ENCODE measurements around the gene H3-3A. TPM values are rescaled to one million over a fixed set of nuclear protein-coding genes. Genes with fewer than 3 reads are reported as not detected.

Gene H3-3A
- total RNA-seq, 2 donors from 2014 or later: 400 to 481 TPM

DNA sequence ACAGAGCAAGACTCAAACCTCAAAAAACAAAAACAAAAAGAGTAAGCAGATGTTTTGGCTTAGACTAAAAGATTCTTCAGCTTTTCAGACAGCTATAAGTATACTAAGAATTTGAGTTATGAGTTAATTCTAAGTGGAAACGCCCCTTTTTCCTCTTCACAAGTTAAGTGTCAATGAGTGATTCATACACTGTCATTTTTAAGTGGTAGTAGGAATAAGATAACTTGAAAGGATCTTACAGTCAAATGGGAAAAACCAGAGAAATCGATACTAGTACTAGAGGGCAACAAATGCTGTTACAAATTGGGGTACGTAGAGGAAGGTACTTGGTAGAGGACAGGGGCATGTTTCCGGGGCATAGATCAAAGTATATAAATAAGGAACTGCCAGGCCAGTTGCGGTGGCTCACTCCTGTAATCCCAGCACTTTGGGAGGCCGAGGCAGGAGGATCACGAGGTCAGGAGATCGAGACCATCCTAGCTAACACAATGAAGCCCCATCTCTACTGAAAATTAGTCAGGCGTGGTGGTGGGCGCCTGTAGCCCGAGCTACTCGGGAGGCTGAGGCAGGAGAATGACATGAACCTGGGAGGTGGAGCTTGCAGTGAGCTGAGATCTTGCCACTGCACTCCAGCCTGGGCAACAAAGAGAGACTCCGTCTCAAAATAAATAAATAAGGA lies 7.4 kb downstream of the H3-3A start:
- TF ChIP-seq, protein P1, sequence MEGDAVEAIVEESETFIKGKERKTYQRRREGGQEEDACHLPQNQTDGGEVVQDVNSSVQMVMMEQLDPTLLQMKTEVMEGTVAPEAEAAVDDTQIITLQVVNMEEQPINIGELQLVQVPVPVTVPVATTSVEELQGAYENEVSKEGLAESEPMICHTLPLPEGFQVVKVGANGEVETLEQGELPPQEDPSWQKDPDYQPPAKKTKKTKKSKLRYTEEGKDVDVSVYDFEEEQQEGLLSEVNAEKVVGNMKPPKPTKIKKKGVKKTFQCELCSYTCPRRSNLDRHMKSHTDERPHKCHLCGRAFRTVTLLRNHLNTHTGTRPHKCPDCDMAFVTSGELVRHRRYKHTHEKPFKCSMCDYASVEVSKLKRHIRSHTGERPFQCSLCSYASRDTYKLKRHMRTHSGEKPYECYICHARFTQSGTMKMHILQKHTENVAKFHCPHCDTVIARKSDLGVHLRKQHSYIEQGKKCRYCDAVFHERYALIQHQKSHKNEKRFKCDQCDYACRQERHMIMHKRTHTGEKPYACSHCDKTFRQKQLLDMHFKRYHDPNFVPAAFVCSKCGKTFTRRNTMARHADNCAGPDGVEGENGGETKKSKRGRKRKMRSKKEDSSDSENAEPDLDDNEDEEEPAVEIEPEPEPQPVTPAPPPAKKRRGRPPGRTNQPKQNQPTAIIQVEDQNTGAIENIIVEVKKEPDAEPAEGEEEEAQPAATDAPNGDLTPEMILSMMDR (IDR thresholded peaks at IDR 0.05): no peak
- TF ChIP-seq POLR2A (IDR thresholded peaks at IDR 0.05) (no peak), POLR2AphosphoS5 (IDR thresholded peaks at IDR 0.05) (no peak)
- peaks cover 0 to 9% of the 10 kb centered on the region in 2 donors for H3K36me3 ChIP-seq
- no peak overlapping the region for H3K27ac ChIP-seq
- peaks cover 4% of the 10 kb centered on the region for H3K4me1 ChIP-seq (replicated peaks)
- intact Hi-C loops (cut with DNase I): loop anchor here (10.0 kb wide), 1 partner anchor 645 kb away; the partner anchor contains the start of gene LBR
- WGBS: 94% methylated on average over 13 of the region's 13 CpGs
- H3K4me3 ChIP-seq: no peak overlapping the region
- no peaks in the 10 kb centered on the region for H3K9me3 ChIP-seq
- DNase-seq (ENCODE audit: low spot score): no peak
- H3K27me3 ChIP-seq (replicated peaks; ENCODE audit: insufficient read depth): no peaks in the 10 kb centered on the region

DNA sequence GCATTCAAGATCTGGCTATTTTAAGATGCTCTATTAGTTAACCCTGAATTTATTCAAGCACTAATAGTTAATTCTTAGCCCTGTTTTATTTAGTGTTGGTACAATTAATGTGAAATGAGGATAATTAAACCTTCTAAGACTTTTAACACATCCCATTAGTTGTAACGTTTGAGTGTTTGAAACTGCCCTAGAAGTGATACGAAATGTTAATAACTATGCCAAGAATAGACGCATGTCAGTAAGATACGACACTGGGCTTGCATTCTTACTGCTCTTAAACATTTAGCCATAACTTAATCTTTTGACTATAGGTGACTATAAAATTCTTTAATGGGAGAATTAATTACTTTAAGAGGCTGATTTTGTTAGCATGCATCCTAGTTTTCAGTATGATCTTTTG lies 9.8 kb downstream of the H3-3A start:
- intact Hi-C loops (cut with DNase I): no loop called here

DNA sequence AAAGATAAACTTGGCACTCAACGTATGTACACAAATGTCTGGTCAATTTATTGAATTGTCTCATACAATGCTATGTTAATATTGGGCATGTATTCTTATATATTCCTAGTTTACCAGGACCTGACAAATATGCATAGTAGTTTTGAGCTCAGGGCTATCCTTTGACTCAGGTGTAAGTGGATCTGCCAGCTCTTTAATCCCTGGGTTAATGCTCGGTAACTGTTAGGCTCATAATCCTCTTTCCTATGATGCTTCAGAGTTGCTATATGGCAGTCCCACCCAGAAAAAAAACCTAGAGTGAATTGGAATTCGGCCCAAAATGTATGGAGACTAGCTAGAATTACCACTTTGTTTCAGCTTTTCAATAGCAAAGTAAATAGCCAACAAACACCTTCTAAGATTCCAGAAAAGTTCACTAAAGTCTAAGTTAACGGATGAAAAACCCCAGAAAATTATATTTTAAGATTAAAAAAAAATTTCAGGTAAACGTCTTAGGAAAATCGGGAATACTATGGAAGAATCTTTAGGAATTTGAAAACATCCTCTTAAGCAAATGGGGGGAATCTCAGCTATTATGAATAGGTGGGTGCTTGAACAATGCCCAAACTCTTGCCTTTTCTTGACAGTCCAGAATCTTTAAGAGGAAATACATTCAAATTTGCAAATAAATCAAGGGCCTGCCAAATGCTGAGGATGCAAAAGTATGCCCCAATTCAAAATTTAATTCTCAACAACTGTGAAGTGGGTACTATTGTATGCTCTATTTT lies 10.9 kb downstream of the H3-3A start:
- Histone ChIP-seq H3K4me3 (no peak overlapping the region), H3K27ac (no peak overlapping the region), H3K4me1 (replicated peaks) (no peaks in the 10 kb centered on the region), H3K27me3 (replicated peaks; ENCODE audit: insufficient read depth) (no peaks in the 10 kb centered on the region), H3K36me3 (peaks cover 0 to 9% of the 10 kb centered on the region in 2 donors), H3K9me3 (no peaks in the 10 kb centered on the region)
- 37% methylated on average over 6 of the region's 6 CpGs for WGBS
- TF ChIP-seq, protein P1 (IDR thresholded peaks at IDR 0.05): no peak
- intact Hi-C loops (cut with DNase I): no loop called here
- no peak for DNase-seq (ENCODE audit: low spot score)

More for the DNA sequence above, 9.8 kb downstream of the H3-3A start:
- DNase-seq (ENCODE audit: low spot score): no peak
- H3K4me3 ChIP-seq: no peak overlapping the region
- no peaks in the 10 kb centered on the region for H3K27me3 ChIP-seq (replicated peaks; ENCODE audit: insufficient read depth)
- 39% methylated on average over 4 of the region's 4 CpGs for WGBS
- no peak overlapping the region for H3K27ac ChIP-seq
- peaks cover 0 to 9% of the 10 kb centered on the region in 2 donors for H3K36me3 ChIP-seq
- no peak for TF ChIP-seq POLR2AphosphoS5 (IDR thresholded peaks at IDR 0.05)
- H3K9me3 ChIP-seq: no peaks in the 10 kb centered on the region
- no peaks in the 10 kb centered on the region for H3K4me1 ChIP-seq (replicated peaks)

DNA sequence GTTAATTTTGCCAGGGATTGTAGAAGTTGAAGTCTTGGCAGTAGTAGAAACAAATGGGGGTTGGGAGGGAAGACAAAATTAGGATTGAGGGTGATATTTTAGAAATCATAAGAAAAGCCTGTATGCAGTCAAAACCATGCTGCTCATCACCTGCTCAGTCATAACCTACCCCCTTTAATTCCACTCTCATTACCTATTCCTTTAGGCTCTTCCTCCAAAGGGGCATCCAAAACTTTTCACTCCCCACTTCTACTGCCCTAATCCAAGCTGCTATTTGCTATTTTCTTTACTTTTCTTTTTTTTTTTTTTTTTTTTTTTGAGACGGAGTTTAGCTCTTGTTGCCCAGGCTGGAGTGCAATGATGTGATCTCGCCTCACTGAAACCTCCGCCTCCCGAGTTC lies 11.5 kb downstream of the H3-3A start:
- intact Hi-C loops (cut with DNase I): no loop called here
- H3K4me1 ChIP-seq (replicated peaks): no peaks in the 10 kb centered on the region
- H3K27me3 ChIP-seq (replicated peaks; ENCODE audit: insufficient read depth): no peaks in the 10 kb centered on the region
- no peak overlapping the region for H3K4me3 ChIP-seq
- no peak overlapping the region for H3K27ac ChIP-seq
- H3K9me3 ChIP-seq: no peaks in the 10 kb centered on the region
- DNase-seq (ENCODE audit: low spot score): no peak
- TF ChIP-seq POLR2AphosphoS5 (IDR thresholded peaks at IDR 0.05) (no peak), POLR2A (IDR thresholded peaks at IDR 0.05) (no peak)
- TF ChIP-seq, protein P1 (IDR thresholded peaks at IDR 0.05): no peak
- WGBS: 89% methylated on average over 4 of the region's 4 CpGs
- peaks cover 0 to 9% of the 10 kb centered on the region in 2 donors for H3K36me3 ChIP-seq

DNA sequence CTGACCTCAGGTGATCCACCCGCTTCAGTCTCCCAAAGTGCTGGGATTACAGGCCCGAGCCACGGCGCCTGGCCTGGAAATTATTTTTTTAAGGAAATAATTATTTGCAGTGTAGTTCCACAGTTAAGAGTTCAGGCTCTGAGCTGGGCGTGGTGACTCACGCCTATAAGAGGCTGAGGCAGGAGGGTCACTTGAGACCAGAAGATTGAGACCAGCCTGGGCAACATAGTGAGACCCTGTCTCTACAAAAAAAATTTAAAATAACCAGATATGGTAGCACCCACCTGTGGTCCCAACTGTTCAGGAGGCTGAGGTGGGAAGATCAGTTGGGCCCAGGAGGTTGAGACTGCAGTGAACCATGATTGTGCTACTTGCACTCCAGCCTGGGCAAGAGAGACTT lies 13.9 kb downstream of the H3-3A start:
- H3K4me1 ChIP-seq (replicated peaks): no peaks in the 10 kb centered on the region
- intact Hi-C loops (cut with DNase I): no loop called here
- no peaks in the 10 kb centered on the region for H3K27me3 ChIP-seq (replicated peaks; ENCODE audit: insufficient read depth)
- H3K4me3 ChIP-seq: no peak overlapping the region
- no peak for DNase-seq (ENCODE audit: low spot score)
- H3K9me3 ChIP-seq: no peaks in the 10 kb centered on the region
- TF ChIP-seq POLR2A (IDR thresholded peaks at IDR 0.05) (no peak), POLR2AphosphoS5 (IDR thresholded peaks at IDR 0.05) (no peak)
- TF ChIP-seq, protein P1 (IDR thresholded peaks at IDR 0.05): no peak
- no peak overlapping the region for H3K27ac ChIP-seq
- 93% methylated on average over 6 of the region's 6 CpGs for WGBS
- no peaks in the 10 kb centered on the region for H3K36me3 ChIP-seq
